HG03045 (cell line): ENCODE results near the gene NPRL2.

Experiments
- ATAC-seq: cut with Tn5 transposase; IDR thresholded peaks from one replicate; pipeline ENCODE4 v1.9.1; 2021; ENCODE audit warnings: mild to moderate bottlenecking, moderate library complexity; ENCODE audit not compliant: unreplicated experiment

Gene NPRL2

DNA sequence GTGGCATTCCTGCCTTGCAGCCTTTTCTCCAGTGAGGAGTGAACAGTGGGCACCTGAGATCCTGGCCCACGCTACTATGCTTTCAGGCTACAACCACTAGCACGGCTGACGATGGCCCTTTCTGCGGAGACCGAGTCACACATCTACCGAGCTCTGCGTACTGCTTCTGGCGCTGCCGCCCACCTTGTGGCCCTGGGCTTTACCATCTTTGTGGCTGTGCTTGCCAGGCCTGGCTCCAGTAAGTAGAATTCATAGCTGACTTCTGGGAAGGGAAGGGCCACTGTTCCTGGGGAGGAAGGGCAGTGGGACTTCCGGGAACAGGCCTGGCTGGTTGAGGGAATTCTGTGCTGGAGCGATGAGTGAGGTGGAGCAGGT is 735 bp upstream of the NPRL2 start:
- no peak for ATAC-seq

DNA sequence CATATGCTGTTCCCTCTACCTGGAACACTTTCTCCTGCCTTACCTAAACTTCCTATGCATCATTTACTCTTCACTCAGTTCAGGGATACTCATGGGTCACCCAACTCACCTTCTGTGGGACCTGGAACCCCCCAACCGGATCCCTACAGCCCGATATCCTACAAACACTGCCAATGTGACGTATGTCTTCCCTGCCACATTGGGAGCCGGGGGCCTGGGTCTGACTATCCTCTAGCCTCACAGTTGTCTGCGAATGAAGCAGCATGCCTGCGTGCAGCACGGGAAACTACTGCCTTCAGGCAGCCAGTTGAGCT is 405 bp downstream of the NPRL2 start:
- no peak for ATAC-seq

DNA sequence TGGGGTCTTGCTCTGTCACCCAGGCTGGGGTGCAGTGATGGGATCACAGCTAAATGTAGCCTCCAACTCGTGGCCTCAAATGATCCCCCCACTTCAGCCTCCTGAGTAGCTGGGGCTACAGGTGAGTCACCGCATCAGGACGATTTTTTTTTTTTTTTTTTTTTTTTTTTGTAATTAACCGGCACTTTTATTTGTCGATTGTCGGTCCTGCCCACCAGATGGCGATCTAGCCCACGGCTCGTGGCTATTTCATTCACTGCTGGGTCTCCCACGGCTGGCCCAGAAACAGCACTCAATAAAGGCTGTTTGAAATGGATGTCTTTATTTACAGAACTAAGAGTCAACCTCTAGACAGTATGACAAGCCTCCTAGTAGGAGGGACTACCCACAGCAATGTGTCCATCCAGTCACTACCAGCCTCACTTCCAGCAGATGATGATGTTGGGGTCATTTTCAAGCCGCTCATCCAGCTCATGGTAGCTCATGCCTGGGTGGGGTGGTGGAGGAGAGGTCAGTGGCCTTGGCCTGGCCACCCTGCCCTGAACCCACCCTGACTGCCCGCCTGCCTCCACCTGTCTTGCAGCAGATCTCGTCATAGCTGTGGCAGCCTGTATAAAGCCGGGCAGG is 3.3 kb downstream of the NPRL2 start:
- ATAC-seq, result no peak

DNA sequence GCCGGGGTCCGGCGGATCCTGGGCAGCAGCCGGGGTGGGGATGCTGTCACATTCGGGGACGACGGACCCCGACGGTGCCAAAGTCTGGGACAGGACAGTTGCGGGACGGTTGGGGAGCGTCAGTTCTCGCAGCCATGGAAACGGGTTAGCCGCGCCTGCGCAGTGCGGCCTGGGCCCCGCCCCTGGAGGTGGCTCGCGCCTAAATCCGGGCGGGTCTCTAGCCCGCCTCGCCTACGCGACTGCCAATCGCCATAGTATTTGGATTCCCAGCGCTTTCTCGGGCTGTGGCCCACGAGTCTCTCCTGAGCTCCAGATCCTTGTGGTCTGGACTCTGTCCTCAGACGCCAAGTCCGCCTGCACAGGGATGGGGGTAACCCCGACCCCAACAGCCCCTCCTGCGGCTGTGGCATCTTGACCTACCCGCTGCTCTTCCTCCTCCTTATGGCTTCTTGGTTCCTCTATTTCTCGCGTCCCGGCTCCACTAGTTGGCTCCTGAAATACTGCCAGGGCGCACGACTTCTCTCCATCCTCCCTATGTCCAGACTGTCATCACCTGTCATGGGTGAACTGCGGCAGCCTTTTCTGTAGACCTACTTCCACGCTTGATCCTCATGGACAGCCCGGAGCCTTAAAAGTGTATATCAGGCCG is 4.9 kb downstream of the NPRL2 start, which contains the start of gene ZMYND10:
Gene ZMYND10, minus strand, starts transcription at position 147 of the 649 bp plus-strand sequence. CDS start 153 bp downstream, outside the sequence.
- no peak for ATAC-seq

DNA sequence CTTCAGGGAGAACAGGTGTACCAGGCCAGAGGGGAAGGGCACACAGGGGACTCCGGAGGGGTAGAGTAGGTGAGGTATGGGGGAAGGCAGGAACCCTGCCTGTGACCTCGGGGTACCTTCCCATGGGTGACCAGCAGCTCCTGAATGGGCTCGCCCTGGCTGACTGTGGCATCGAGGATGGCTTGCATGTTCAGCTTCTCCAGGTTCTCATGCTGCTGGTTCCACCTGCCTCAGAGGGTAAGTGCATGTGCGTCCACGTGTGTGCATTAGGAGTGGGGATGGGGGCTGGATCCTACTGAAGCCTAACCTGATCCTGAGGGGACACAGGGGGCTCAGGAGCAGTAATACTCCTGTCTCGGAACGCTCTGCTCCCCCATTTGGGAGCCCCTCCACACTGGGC is 5.6 kb downstream of the NPRL2 start:
- no peak for ATAC-seq

DNA sequence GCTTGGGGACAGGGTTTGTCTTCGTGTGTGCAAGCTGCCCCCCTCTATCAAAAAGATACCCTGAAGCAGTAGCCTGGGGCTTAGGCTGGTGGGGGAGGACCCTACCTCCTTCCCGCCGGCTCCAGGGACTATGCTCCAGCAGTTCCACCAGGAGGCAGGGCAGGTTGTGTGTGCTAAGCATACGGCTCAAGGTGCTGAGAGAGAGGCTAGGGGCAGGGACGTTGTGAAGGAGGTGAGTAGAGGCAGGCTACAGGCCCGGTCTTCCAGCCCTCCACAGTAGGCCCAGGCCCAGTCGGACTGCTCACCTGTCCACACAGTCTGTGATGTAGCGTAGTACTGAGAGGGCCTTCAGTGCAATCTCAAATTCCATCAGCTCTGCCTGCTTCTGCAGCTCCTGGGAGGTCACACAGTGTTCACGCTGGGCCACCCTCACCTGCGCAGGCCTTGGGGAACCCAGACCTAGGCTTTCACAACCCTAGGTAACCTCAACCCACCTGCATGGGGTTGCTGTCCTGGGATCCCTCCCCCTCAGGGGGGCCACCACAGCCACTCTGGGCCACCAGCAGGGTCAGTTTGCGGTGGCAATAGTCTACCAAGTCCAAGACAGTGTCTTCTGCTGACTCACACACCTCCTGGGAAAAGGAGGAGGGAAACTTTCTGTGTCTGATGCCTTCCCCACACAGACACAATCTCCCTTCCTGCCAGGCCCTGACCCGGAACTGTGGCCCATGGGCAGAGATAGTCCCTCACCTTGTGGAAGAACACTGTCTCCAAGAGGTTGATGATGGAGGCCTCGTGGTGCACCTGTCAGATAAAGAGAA is 7.6 kb downstream of the NPRL2 start:
- no peak for ATAC-seq

DNA sequence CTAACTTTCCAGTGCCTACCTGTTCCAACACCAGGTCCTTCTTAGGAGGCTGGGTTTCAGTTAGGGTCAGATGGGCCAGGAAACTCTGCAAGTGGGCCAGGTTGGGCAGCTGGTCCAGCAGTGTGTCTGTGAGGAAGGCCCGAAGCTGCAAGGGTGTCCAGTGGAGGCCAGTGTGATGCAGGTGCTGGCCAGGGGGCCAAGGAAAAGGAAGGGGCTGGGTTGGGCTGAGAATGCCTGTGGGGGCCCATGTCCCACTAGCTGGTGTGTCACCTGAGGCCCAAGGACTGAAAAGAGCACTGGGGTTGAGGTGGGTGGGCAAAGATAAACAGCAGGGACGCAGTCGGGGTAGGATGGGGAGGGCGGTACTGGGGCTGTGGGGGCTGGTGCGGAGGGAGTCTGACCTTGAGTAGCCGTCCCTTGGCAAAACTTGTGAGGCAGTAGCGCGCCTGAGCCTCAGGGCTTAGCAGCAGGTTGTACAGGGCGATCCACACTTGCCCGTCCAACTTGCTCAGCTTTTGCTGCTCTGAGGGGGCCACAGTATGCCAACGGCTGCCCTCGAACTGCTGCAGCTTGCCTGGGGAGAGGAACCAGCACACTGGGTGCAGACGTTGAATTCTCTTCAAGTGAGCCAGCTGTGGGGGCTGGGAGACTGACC is 8.5 kb downstream of the NPRL2 start:
- ATAC-seq, result no peak

DNA sequence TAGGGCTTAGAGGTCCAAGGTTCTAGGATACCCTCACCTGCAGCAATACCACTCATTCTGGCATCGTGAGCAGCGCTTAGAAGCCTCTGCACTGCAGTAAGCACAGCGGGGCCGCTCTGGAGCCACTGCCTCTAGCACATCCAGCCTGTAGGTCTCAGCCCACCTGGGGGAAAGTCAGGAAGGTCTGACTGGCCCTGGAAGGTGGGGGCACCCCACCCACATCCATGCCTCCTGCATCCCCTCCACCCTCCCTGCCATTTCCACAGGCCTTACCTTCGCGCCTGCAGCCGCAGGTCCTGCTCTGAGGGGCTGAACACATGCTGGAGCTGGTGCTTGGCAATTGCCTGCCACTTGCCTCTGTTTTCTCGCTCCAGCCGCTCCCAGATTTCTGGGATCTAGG is 9.0 kb downstream of the NPRL2 start:
- ATAC-seq, result no peak

DNA sequence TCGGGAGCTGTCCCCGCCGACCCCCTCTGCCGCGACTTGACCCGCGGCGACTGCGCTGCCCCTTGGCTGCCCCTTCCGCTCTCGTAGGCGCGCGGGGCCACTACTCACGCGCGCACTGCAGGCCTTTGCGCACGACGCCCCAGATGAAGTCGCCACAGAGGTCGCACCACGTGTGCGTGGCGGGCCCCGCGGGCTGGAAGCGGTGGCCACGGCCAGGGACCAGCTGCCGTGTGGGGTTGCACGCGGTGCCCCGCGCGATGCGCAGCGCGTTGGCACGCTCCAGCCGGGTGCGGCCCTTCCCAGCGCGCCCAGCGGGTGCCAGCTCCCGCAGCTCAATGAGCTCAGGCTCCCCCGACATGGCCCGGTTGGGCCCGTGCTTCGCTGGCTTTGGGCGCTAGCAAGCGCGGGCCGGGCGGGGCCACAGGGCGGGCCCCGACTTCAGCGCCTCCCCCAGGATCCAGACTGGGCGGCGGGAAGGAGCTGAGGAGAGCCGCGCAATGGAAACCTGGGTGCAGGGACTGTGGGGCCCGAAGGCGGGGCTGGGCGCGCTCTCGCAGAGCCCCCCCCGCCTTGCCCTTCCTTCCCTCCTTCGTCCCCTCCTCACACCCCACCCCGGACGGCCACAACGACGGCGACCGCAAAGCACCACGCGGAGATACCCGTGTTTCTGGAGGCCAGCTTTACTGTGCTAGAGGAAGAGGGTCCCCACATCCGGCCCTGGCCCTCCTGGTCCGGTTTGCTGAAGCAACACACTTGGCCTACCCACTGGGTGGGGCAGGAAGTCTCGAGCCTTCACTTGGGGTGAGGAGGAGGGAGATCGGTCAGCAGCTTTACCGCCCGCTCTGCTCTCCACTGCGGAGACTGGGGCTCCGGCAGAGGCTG is 9.9 kb downstream of the NPRL2 start, which contains the start of gene RASSF1:
Gene RASSF1, minus strand, starts transcription at position 389 of the 882 bp plus-strand sequence. Its CDS starts 31 bp downstream, at position 358.
- ATAC-seq, result no peak

DNA sequence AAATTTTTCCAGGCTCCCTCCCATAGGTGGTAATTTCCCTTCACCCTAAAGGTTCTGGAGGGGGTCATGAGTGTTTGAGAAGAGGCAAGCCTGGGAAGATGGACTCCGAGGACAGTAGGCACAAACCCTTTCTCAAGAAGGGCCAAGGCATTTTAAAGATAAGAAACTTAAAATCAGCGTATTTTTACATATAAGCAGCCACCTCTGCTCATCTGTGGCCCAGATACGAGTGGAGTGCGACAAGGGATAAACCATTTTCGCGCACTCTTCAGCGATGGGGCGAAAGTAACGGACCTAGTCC is 10.5 kb downstream of the NPRL2 start:
- no peak for ATAC-seq

DNA sequence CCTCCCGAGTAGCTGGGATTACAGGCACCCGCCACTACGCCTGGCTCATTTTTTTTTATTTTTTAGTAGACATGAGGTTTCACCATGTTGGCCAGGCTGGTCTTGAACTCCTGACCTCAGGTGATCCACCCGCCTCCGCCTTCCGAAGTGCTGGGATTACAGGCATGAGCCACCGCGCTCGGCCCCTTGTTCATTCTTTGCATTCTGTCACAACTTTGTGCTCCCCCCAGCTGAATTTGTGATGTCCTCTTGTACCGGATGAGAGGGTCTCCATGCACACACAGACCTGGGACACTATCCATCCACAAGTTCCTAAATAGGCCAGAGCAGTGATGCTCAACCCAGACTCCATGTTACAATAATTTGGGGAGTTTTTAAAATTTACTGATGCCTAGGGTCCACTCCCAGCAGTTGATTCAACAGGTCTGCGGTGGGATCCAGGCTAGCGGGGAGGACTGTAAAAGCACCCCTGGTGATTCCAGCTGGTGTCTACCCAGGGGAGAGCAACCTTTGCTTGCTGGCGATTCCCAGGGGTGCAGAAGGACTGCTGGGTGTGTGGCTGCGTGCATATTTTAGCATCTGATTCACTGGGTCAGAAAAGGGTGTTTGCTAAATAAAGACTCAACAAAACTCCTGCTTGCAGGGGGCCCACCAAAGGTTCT is 11.0 kb downstream of the NPRL2 start:
- ATAC-seq, result no peak

DNA sequence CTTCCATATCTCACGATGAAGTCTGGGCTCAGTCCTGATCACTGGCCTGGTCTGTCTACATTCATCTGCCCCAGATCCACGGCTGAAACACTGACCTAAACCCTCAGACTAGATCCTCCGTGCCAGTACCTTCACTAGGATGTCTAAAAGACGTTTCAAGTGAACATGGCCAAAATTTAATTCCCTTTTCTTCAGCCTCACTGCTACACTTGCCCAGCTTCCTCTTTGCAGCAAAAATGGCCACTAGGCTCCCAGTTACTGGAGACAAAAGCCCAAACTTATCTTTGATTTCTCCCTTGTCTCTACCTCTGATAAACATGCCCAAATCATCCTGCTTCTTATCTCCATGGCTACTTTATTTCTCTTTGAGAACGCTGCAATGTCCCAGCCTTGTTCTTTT is 11.6 kb downstream of the NPRL2 start:
- no peak for ATAC-seq

DNA sequence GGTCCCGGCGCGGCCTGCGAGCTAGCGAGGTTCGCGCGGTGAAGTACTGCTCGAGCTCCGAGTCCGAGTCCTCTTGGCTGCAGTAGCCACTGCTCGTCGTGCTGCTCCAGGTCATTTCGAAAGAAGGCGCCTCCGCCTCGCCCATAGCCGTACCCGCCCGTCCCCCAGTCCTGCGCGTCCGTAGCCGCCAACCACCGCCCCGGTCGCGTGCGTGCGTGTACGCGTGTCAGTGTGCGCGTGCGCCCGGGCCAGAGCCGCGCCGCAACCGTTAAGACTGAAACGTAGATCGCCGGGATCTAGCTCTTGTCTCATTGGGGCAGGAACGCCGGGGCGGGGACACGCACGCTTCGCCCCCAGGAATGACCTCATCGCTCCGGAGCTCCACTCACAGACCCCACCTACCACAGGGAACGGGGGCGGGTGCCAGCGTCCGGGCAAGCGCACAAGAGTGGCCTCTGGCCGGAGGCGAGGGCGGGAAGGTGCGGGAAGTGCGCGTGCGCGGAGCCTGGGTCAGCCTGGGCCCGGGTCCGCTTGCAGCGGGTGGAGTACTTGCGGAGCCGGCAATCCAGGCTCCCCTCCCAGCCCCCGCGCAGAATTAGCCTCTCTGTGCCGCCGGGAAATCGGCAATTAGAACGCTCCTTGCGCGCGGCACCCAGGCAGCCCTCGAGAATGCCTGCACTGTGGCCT is 13.3 kb downstream of the NPRL2 start:
- ATAC-seq, result peak; percentile 79

DNA sequence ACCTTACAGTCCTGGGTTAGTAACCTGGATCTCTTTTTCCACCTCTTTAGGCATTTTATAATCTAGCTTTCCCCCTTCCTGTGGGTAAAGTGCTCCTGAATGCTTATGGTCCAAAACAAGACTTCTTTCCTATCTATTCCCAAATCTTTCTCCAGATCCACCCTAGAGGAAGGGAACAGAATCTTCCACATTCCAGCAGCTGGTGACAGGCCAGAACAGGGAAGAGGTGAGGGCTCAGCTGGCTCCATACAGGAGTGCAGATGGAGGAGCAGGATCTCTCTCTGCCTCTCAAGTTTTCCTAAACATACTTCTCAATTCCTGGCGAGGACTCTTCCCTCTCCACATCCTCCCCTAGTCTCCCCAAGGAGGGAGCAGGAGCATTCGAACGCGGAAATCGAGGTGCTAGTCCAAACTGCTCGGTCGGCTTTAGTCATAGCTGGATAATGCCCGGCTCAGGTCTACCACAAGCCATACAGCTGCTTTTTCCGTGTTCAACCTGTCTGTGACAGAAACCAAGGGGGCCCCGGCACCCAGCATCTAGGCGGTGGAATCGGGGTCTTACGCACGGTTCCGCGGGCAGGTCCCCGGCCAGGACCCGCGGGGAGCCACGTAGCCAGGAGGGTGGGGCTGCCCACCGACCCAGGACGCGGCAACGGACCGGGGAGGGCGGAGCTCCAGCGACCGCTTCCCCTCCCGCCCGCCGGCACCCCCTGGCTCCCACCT is 14.0 kb downstream of the NPRL2 start:
- ATAC-seq, result peak; percentile 40

DNA sequence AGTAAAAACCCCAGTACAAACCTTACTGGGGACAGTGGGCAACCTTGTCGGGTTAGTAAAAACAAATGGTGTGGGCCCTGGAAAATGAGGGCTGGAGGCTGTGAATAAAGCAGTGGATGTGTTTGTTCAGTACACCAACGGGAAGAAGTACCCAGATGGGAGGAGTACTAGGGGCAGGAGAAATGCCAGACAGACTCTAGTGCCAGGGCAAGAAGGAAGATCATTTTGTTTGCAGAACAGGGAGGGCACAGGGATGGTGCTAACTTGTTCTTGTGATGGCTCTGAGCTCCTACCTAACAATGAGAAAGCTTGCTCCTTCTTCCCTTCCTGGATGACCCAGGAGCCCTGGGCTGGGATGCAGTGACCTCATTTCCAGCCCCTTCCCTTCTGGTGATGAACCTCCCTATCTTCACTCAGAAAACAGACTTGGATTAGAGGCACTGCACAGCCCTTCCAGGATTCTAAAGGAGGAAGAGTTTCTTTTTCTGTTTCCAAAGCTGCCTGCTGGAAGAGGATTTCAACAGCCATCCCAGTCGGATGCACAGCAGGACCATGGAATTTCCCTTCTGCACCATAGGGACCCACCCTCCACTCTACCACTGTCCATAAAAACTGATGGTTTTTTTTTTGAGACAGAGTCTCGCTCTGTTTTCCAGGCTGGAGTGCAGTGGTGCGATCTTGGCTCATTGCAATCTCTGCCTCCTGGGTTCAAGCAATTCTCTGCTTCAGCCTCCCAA is 16.1 kb downstream of the NPRL2 start:
- ATAC-seq, result no peak

DNA sequence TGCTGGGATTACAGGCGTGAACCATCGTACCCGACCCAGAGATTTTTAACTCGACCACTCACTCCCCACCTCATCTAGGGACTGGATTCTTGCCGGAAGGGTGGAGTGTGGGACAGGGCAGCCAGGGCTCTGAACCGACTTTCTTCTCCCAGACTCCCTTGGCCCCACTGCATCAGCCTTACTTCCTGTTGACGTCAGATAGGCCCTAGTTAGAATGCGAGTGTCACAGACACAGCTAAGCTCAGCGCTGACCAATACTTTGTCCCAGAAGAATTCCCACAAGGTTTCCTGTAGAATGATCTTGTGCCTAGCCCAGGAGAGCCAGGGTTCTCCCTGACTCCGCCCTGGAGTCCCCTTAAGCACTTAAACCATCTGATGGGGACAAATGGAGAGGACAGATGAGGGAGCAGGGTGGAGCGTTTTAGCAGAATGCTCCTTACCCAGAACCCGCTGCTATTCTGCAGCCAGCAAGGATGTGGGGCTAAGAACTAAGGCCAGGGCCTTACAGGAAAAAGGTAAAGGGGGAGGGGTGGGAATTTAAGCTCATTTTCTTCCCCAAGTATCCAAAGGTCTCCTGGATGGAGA is 16.7 kb downstream of the NPRL2 start:
- no peak for ATAC-seq

DNA sequence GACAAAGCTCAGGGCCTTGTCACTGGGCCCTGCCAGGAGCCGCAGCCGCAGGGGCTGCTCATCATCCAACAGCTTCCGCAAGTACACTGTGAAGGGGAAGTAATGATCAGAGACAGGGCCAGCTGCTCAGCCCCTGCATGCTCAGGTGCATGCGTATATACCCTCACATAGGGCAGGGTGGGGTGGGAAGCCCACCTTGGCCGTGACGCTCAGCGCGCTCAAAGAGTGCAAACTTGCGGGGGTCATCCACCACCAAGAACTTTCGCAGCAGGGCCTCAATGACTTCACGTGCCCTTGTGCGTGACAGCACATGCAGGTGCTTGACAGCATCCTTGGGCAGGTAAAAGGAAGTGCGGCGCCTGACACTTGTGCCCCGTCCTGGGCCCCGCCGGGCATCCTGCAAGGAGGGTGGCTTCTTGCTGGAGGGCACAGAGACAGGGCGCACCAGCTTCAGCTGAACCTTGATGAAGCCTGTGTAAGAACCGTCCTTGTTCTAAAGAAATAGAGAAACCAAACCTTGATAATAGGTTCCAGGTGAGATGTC is 19.1 kb downstream of the NPRL2 start:
- no peak for ATAC-seq

DNA sequence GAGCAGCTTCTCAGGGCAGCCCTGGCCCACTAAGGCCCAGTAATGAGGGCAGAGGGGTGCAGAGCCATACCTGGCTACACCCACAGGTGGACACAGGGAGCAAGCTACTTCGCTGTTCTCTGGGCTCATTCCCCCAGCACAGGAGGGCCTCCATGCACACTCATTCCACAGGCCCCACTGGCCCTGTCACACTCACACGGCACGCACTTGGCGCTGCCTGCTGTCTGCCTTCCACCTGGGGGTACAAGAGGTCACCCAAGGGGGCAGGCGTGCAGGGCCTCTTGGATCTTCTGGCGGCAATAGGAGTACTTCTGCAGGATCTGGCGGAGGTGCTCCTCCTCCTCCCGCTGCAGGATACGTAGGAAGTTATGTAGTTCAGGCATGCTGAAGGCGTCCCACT is 20.2 kb downstream of the NPRL2 start:
- ATAC-seq, result no peak
